Glutamatergic neuron (in vitro differentiated cells): ENCODE data around the gene UMAD1. TPM values are rescaled to one million over a fixed set of nuclear protein-coding genes. Genes with fewer than 3 reads are reported as not detected.
A peak's percentile ranks its signal among the peaks of the same experiment; 100 is the strongest.

ENCODE experiments used
- DNase-seq: peaks from one replicate; pipeline ENCODE4 v3.0.0; 2022
- H3K27ac Mint-ChIP-seq: one replicate; pipeline ENCODE4 v1.8.0; 2020; ENCODE audit warnings: mild to moderate bottlenecking, mixed read lengths, inconsistent platforms; ENCODE audit not compliant: unreplicated experiment
- H3K27me3 Mint-ChIP-seq: one replicate; pipeline ENCODE4 v1.8.0; 2020; ENCODE audit warnings: mild to moderate bottlenecking, moderate library complexity, mixed read lengths, inconsistent platforms; ENCODE audit not compliant: unreplicated experiment
- H3K36me3 Mint-ChIP-seq: one replicate; pipeline ENCODE4 v1.8.0; 2020; ENCODE audit warnings: mild to moderate bottlenecking, mixed read lengths, inconsistent platforms; ENCODE audit not compliant: unreplicated experiment
- H3K4me1 Mint-ChIP-seq: one replicate; pipeline ENCODE4 v1.8.0; 2020; ENCODE audit warnings: mild to moderate bottlenecking, low read depth, mixed read lengths, inconsistent platforms; ENCODE audit not compliant: unreplicated experiment
- H3K4me3 Mint-ChIP-seq: one replicate; pipeline ENCODE4 v1.8.0; 2020; ENCODE audit warnings: mild to moderate bottlenecking, mixed read lengths, inconsistent platforms; ENCODE audit not compliant: unreplicated experiment
- H3K9me3 Mint-ChIP-seq: one replicate; pipeline ENCODE4 v1.8.0; 2020; ENCODE audit warnings: mild to moderate bottlenecking, moderate library complexity, mixed read lengths, inconsistent platforms; ENCODE audit not compliant: unreplicated experiment
- CTCF ChIP-seq: fragments of 200-600 bp; sonication (generic); IDR thresholded peaks from one replicate; pipeline ENCODE4 v1.5.0; 2021; ENCODE audit not compliant: partially characterized antibody, unreplicated experiment
- total RNA-seq: library from RNA; stranded (reverse); fragmentation: NEBNext Ultra II Directional; extraction: Animal tissue kit (Norgen Biotek cat#: 25700); gene quantifications from one replicate; pipeline ENCODE4 v1.2.1, GENCODE V29; 2021; ENCODE audit not compliant: unreplicated experiment

The UMAD1 gene
- total RNA-seq, 1 donor from 2014 or later, result 5.2 TPM

- Mint-ChIP-seq H3K27ac (no peak overlapping the region), H3K9me3 (no peaks in the 10 kb centered on the region), H3K4me1 (peaks cover 18% of the 10 kb centered on the region)
Observed at GRCh38 chr7:7792056-7792455, 151.5 kb downstream of the UMAD1 start.

GRCh38 chr7:7793249-7793648 lies 152.7 kb downstream of the UMAD1 start:
- no peak for DNase-seq
- H3K9me3 Mint-ChIP-seq, result no peaks in the 10 kb centered on the region
- TF ChIP-seq CTCF, result no peak

More at GRCh38 chr7:7792056-7792455, 151.5 kb downstream of the UMAD1 start:
- Mint-ChIP-seq H3K4me3 (no peak overlapping the region), H3K27me3 (no peaks in the 10 kb centered on the region), H3K36me3 (no peaks in the 10 kb centered on the region)
- no peak for TF ChIP-seq CTCF
- DNase-seq, result no peak

GRCh38 chr7:7793921-7794320 lies 153.4 kb downstream of the UMAD1 start:
- peaks cover 18% of the 10 kb centered on the region for H3K4me1 Mint-ChIP-seq
- TF ChIP-seq CTCF, result no peak
- no peaks in the 10 kb centered on the region for H3K36me3 Mint-ChIP-seq
- no peak overlapping the region for H3K27ac Mint-ChIP-seq
- no peaks in the 10 kb centered on the region for H3K27me3 Mint-ChIP-seq
- H3K4me3 Mint-ChIP-seq, result no peak overlapping the region
- no peaks in the 10 kb centered on the region for H3K9me3 Mint-ChIP-seq
- DNase-seq, result no peak

More at GRCh38 chr7:7793249-7793648, 152.7 kb downstream of the UMAD1 start:
- no peaks in the 10 kb centered on the region for H3K36me3 Mint-ChIP-seq
- no peaks in the 10 kb centered on the region for H3K27me3 Mint-ChIP-seq
- H3K27ac Mint-ChIP-seq, result no peak overlapping the region
- H3K4me3 Mint-ChIP-seq, result no peak overlapping the region
- H3K4me1 Mint-ChIP-seq, result peaks cover 18% of the 10 kb centered on the region

GRCh38 chr7:7795203-7795602 lies 154.7 kb downstream of the UMAD1 start:
- H3K36me3 Mint-ChIP-seq, result no peaks in the 10 kb centered on the region
- H3K27me3 Mint-ChIP-seq, result no peaks in the 10 kb centered on the region
- DNase-seq, result no peak
- no peak overlapping the region for H3K4me3 Mint-ChIP-seq
- peak overlapping the region; percentile 1 for H3K27ac Mint-ChIP-seq
- no peak for TF ChIP-seq CTCF
- H3K4me1 Mint-ChIP-seq, result peaks cover 18% of the 10 kb centered on the region
- no peaks in the 10 kb centered on the region for H3K9me3 Mint-ChIP-seq

GRCh38 chr7:7795630-7796121 lies 155.1 kb downstream of the UMAD1 start:
- H3K4me3 Mint-ChIP-seq, result no peak overlapping the region
- TF ChIP-seq CTCF, result no peak
- H3K36me3 Mint-ChIP-seq, result no peaks in the 10 kb centered on the region
- DNase-seq, result no peak
- H3K9me3 Mint-ChIP-seq, result no peaks in the 10 kb centered on the region
- peak overlapping the region; percentile 1 for H3K27ac Mint-ChIP-seq
- H3K4me1 Mint-ChIP-seq, result peaks cover 18% of the 10 kb centered on the region
- H3K27me3 Mint-ChIP-seq, result no peaks in the 10 kb centered on the region
